SH-SY5Y (cell line): ENCODE results near the gene KIAA1755.

Source experiments
- GATA2 ChIP-seq: IDR thresholded peaks from 2 replicates; pipeline ENCODE4 v1.6.1; 2011; ENCODE audit warnings: mild to moderate bottlenecking, low read depth, low read length
- GATA3 ChIP-seq: IDR thresholded peaks from 2 replicates; pipeline ENCODE4 v1.6.1; 2011; ENCODE audit warnings: low read depth, mild to moderate bottlenecking, low read length, moderate library complexity

DNA sequence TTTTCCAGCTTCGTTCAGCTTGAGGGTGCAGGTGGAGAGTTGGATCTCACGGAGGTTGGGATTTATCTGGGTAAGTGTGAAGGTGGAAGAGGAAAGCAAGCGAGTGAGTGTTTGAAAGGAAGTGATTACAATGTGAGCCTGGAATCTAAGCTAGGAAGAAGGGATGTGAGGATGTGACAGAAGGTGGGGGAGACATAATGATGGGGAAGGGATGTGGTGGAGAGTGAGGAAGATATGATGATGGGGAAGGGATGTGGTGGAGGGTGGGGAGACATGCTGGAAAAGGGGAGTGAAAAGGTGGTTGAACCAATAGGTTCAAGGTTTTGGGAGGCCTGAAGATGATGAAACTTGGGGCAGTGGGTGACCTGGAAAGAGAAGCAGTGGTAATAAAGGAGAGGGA, 23.2 kb downstream of the KIAA1755 start:
- no peak for TF ChIP-seq GATA2
- TF ChIP-seq GATA3 = no peak
